HepG2 (cell line): ENCODE measurements around the gene CUL4A. TPM values are rescaled to one million over a fixed set of nuclear protein-coding genes. Genes with fewer than 3 reads are reported as not detected.

Experiments used
- ATAC-seq: fragments of 200-7000 bp; cut with Tn5 transposase; 3 replicates; pipeline ENCODE4 v1.9.1; 2020; ENCODE audit warnings: mild to moderate bottlenecking, moderate library complexity
- BruUV-seq: library from RNA; stranded (reverse); fragments of 400-500 nt; replicated peaks from 2 replicates; lab custom pipeline; 2021; lab: Mats Ljungman, UMichigan
- CTCF ChIA-PET: fragments of 300-600 bp; formaldehyde crosslinking; extraction: SDS; loops from one replicate; lab custom pipeline; 2021; ENCODE audit warnings: low total read pairs, inconsistent platforms, low intra/inter-chr PET ratio; lab: Yijun Ruan, JAX
- POLR2A ChIA-PET: fragments of 350-600 bp; sonication (Branson Sonifier 250); formaldehyde crosslinking; loops from one replicate; lab custom pipeline; 2020; ENCODE audit warnings: antibody characterized with exemption, inconsistent platforms; lab: Yijun Ruan, JAX
- DNase-seq: peaks from one replicate; pipeline ENCODE4 v3.0.0-alpha.2; 2015; ENCODE audit warnings: low spot score
- FAIRE-seq: peaks from 3 replicates; lab custom pipeline; 2011; peaks lifted over from hg19 to GRCh38; lab: Jason Lieb, UNC
- H2AFZ ChIP-seq: one replicate; pipeline ENCODE4 v1.6.1; 2011; ENCODE audit warnings: low read length, inconsistent platforms
- H3K27ac ChIP-seq: fragments of 300-600 bp; 3 replicates; pipeline ENCODE4 v1.8.0; 2011; ENCODE audit warnings: mixed run types, mild to moderate bottlenecking, mixed read lengths, low read length, inconsistent platforms; ENCODE audit not compliant: insufficient read depth; ENCODE audit errors: extremely low read length
- H3K27me3 ChIP-seq, 2 experiments: fragments of 200-600 bp in 1 of 2; 2 replicates in 1 of 2; 3 replicates in 1 of 2; pipeline versions ENCODE4 v1.6.0 to v1.8.0; 2011; ENCODE audit warnings: low read length in 2 of 2, mild to moderate bottlenecking in 2 of 2, moderate library complexity in 2 of 2, inconsistent platforms in 1 of 2; ENCODE audit not compliant: insufficient read depth in 2 of 2, control insufficient read depth in 1 of 2
- H3K36me3 ChIP-seq, 2 experiments: fragments of 200-600 bp in 1 of 2; replicated peaks in 1 of 2; 2 replicates in 1 of 2; 3 replicates in 1 of 2; pipeline versions ENCODE4 v1.5.1 to v1.8.0; 2011; ENCODE audit warnings: low read length in 2 of 2, inconsistent platforms in 1 of 2; ENCODE audit not compliant: insufficient read depth in 2 of 2, control insufficient read depth in 1 of 2
- H3K4me1 ChIP-seq: 2 replicates; pipeline ENCODE4 v1.5.1; 2012; ENCODE audit warnings: low read length, inconsistent platforms; ENCODE audit not compliant: insufficient read depth
- H3K4me2 ChIP-seq: 2 replicates; pipeline ENCODE4 v1.6.0; 2011; ENCODE audit warnings: low read depth, low read length, inconsistent platforms
- H3K4me3 ChIP-seq, 3 experiments: fragments of 200-600 bp in 1 of 3; sonication (generic), shearing (Covaris generic) in 1 of 3; replicated peaks in 1 of 3; 2 replicates each; pipeline ENCODE4 v1.5.1; 2011 to 2016; ENCODE audit warnings: low read length in 3 of 3, inconsistent platforms in 2 of 3, low read depth in 2 of 3, mild to moderate bottlenecking in 2 of 3, control low read depth in 1 of 3, mixed read lengths in 1 of 3; ENCODE audit not compliant: insufficient read depth in 1 of 3
- H3K79me2 ChIP-seq: one replicate; pipeline ENCODE4 v1.6.1; 2011; ENCODE audit warnings: low read length, inconsistent platforms; ENCODE audit not compliant: insufficient read depth
- H3K9ac ChIP-seq: 2 replicates; pipeline ENCODE4 v1.6.0; 2011; ENCODE audit warnings: mild to moderate bottlenecking, low read depth, low read length, inconsistent platforms; ENCODE audit not compliant: insufficient read depth
- H3K9me3 ChIP-seq: 2 replicates; pipeline ENCODE4 v1.5.1; 2012; ENCODE audit warnings: mild to moderate bottlenecking, low read length
- H4K20me1 ChIP-seq: 2 replicates; pipeline ENCODE4 v1.6.0; 2011; ENCODE audit warnings: inconsistent platforms, mild to moderate bottlenecking, low read length, moderate library complexity; ENCODE audit not compliant: insufficient read depth
- PAWR ChIP-seq: sonication (generic); formaldehyde crosslinking; IDR thresholded peaks from 2 replicates; pipeline ENCODE4 v1.4.0; 2020; ENCODE audit warnings: missing genetic modification reagents, mild to moderate bottlenecking, borderline replicate concordance
- SOX6 ChIP-seq, 2 experiments: fragments of 450-650 bp in 1 of 2; sonication (generic) in 1 of 2; formaldehyde crosslinking in 1 of 2; IDR thresholded peaks; 2 replicates each; pipeline versions ENCODE4 v1.4.0 to v1.6.1; 2017 to 2020; ENCODE audit warnings: antibody characterized with exemption in 1 of 2, mild to moderate bottlenecking in 1 of 2, missing genetic modification reagents in 1 of 2
- STAG1 ChIP-seq: sonication (generic); formaldehyde crosslinking; IDR thresholded peaks from 2 replicates; pipeline ENCODE4 v1.4.0; 2020; ENCODE audit warnings: missing genetic modification reagents
- TBP ChIP-seq: sonication (generic); formaldehyde crosslinking; IDR thresholded peaks from 2 replicates; pipeline ENCODE4 v1.5.0; 2020; ENCODE audit warnings: missing genetic modification reagents
- ZMAT3 ChIP-seq: sonication (generic); formaldehyde crosslinking; conservative IDR thresholded peaks from 2 replicates; pipeline ENCODE4 v1.7.0; 2021; ENCODE audit warnings: missing genetic modification reagents
- ZNF253 ChIP-seq: sonication (generic); formaldehyde crosslinking; IDR thresholded peaks from 2 replicates; pipeline ENCODE4 v1.8.0; 2022; ENCODE audit warnings: mild to moderate bottlenecking, missing genetic modification reagents, borderline replicate concordance
- ZNF260 ChIP-seq: sonication (generic); formaldehyde crosslinking; IDR thresholded peaks from 2 replicates; pipeline ENCODE4 v1.4.0; 2020; ENCODE audit warnings: missing genetic modification reagents, low read depth, mild to moderate bottlenecking, borderline replicate concordance
- ZNF34 ChIP-seq: sonication (generic); formaldehyde crosslinking; IDR thresholded peaks from 2 replicates; pipeline ENCODE4 v1.4.0; 2020; ENCODE audit warnings: mild to moderate bottlenecking, missing genetic modification reagents, borderline replicate concordance
- ZNF552 ChIP-seq: sonication (generic); formaldehyde crosslinking; IDR thresholded peaks from 2 replicates; pipeline ENCODE4 v1.9.0; 2022; ENCODE audit warnings: missing genetic modification reagents, mild to moderate bottlenecking, borderline replicate concordance
- ZNF878 ChIP-seq: sonication (generic); formaldehyde crosslinking; IDR thresholded peaks from 2 replicates; pipeline ENCODE4 v1.8.1; 2023; ENCODE audit warnings: mild to moderate bottlenecking, missing genetic modification reagents, moderate library complexity
- ZZZ3 ChIP-seq: sonication (generic); formaldehyde crosslinking; IDR thresholded peaks from 2 replicates; pipeline ENCODE4 v1.4.0; 2020; ENCODE audit warnings: missing genetic modification reagents, mild to moderate bottlenecking, borderline replicate concordance
- WGBS: methylation state at CpG from one replicate; pipeline ENCODE4 v1.1.6; 2017; ENCODE audit warnings: low lambda C conversion rate; 5-methylcytosine and 5-hydroxymethylcytosine counted together
- in situ Hi-C: cut with HindIII; loops from 2 replicates; pipeline ENCODE4 v1.10.0; 2017; ENCODE audit warnings: low pct_unique_long_range_greater_than_20kb; ENCODE audit not compliant: extremely low pct_ligation_motif_present
- intact Hi-C: fragments of 100-400 bp; cut with micrococcal nuclease; formaldehyde crosslinking; loops from one replicate; pipeline ENCODE4 v1.10.0; 2022; ENCODE audit not compliant: unreplicated experiment
- polyA plus RNA-seq, 8 experiments: library from polyadenylated mRNA; depleted of rRNA in 3 of 8; stranded (reverse) in 7 of 8; unstranded in 1 of 8; fragments of >200 nt; fragmentation: Illumina TruSeq in 4 of 8; extraction: Trizol in 4 of 8; gene quantifications; 2 replicates each; pipeline versions ENCODE4 v1.2.1 to v1.2.3, GENCODE V29; 2011 to 2016; ENCODE audit warnings: low read depth in 4 of 8, missing spikeins in 1 of 8, mixed read lengths in 1 of 8; ENCODE audit not compliant: insufficient read depth in 1 of 8
- total RNA-seq, 5 experiments: library from RNA; depleted of rRNA; stranded (reverse); fragments of >200 nt; fragmentation: Illumina TruSeq; extraction: Trizol; gene quantifications; 2 replicates each; pipeline ENCODE4 v1.2.3, GENCODE V29; 2016; ENCODE audit warnings: low read depth in 1 of 5
- TF ChIP-seq, protein P1 (sequence below), 2 experiments: sonication (generic) in 1 of 2; formaldehyde crosslinking in 1 of 2; IDR thresholded peaks; 2 replicates each; pipeline versions ENCODE4 v1.5.1 to v1.6.1; 2011 to 2020; ENCODE audit warnings: borderline replicate concordance in 1 of 2, low read depth in 1 of 2, low read length in 1 of 2, mild to moderate bottlenecking in 1 of 2, missing genetic modification reagents in 1 of 2, moderate library complexity in 1 of 2
- TF ChIP-seq, protein P2 (sequence below): sonication (generic); formaldehyde crosslinking; IDR thresholded peaks from 2 replicates; pipeline ENCODE4 v1.4.0; 2020; ENCODE audit warnings: mild to moderate bottlenecking, missing genetic modification reagents
- TF ChIP-seq, protein P3 (sequence below): sonication (generic); formaldehyde crosslinking; conservative IDR thresholded peaks from 2 replicates; pipeline ENCODE4 v1.4.0; 2020; ENCODE audit warnings: mild to moderate bottlenecking, missing genetic modification reagents, moderate library complexity
- TF ChIP-seq, protein P4 (sequence below): sonication (generic); formaldehyde crosslinking; IDR thresholded peaks from 2 replicates; pipeline ENCODE4 v1.5.0; 2020; ENCODE audit warnings: missing genetic modification reagents, mild to moderate bottlenecking, borderline replicate concordance

CUL4A gene
- total and polyA plus RNA-seq, 2 of the 13 experiments (the other 11 are each of a cell fraction or from before 2014, with no cell fraction given), result 51.2 to 75.3 TPM

DNA sequence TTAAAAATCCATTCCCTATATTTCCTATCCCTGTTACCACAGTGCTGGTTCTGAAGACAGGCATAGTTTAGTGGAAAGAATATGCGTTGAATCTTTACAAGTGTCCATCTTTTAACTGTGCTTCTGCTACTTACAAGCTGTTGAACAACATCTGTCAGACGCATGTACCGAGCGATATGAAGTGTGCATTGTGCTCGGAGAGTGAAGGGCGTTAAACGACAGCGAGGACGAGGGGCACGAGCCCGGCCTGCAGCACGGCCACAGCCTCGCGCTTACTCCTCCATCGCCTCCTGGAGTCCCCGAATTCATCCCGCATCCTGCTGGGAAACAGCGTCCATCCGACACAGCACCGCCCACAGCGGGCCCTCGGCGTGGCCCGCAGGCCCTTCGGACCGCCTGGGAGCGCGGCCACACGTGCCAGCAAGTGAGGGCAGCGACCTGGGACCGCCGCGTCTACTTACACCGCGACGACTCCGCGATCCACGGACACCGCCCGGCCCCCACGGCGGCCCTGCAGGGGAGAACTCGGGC, 1.5 kb upstream of the CUL4A start:
- Histone ChIP-seq H3K4me3 (peak overlapping the region; percentile 76 to 96 (median 85)), H3K9me3 (no peaks in the 10 kb centered on the region), H3K27me3 (no peaks in the 10 kb centered on the region), H2AFZ (no peak overlapping the region), H3K4me1 (peaks cover 71% of the 10 kb centered on the region), H3K4me2 (peak overlapping the region; percentile 82), H3K36me3 (peaks cover 0 to 32% of the 10 kb centered on the region in 2 experiments; a peak in 3 of 5 replicates), H3K79me2 (peaks cover 87% of the 10 kb centered on the region), H4K20me1 (peaks cover 26% of the 10 kb centered on the region), H3K9ac (peak overlapping the region; percentile 96), H3K27ac (peak overlapping the region; percentile 92)
- 0% methylated on average over 9 of the region's 44 CpGs for WGBS
- BruUV-seq, result no TSS peak
- DNase-seq (peak; percentile 26), FAIRE-seq (no peak), ATAC-seq (peak; percentile 67)
- POLR2A ChIA-PET, result interaction anchor here (1.0 to 2.9 kb wide), 7 partner anchors 11 to 84 kb away, joined by 3 to 25 read pairs (median 13); partner anchors contain the start of gene F10
- intact Hi-C loops, result loop anchor here (2.0 to 5.0 kb wide), 2 partner anchors 51 to 85 kb away; partner anchors contain the start of genes F10 and PROZ
- in situ Hi-C loops, result no loop called here
- CTCF ChIA-PET, result no interaction called here
- TF ChIP-seq, protein P1, sequence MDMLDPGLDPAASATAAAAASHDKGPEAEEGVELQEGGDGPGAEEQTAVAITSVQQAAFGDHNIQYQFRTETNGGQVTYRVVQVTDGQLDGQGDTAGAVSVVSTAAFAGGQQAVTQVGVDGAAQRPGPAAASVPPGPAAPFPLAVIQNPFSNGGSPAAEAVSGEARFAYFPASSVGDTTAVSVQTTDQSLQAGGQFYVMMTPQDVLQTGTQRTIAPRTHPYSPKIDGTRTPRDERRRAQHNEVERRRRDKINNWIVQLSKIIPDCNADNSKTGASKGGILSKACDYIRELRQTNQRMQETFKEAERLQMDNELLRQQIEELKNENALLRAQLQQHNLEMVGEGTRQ (IDR thresholded peaks at IDR 0.05; ENCODE audit: low read depth, low read length), result no peak
- TF ChIP-seq, protein P1 (CRISPR knock-in tag; IDR thresholded peaks at IDR 0.05; ENCODE audit: borderline replicate concordance), result no peak
- TF ChIP-seq TBP (no peak), ZZZ3 (CRISPR knock-in tag) (peak; percentile 49; the same call in 1 of the 2 replicates), ZNF552 (CRISPR knock-in tag) (no peak), ZNF253 (CRISPR knock-in tag) (no peak), SOX6 (IDR thresholded peaks at IDR 0.05) (no peak), SOX6 (CRISPR knock-in tag; IDR thresholded peaks at IDR 0.05) (no peak), ZNF260 (0 out of 2 replicates have a peak, but pooled peaks have one; percentile 18), ZNF878 (CRISPR knock-in tag) (no peak), PAWR (CRISPR knock-in tag) (peak; percentile 59; the same call in 1 of the 2 replicates), ZMAT3 (no peak), STAG1 (CRISPR knock-in tag) (0 out of 2 replicates have a peak, but pooled peaks have one; percentile 2), ZNF34 (peak; percentile 83; the same call in 1 of the 2 replicates)
- TF ChIP-seq, protein P2, sequence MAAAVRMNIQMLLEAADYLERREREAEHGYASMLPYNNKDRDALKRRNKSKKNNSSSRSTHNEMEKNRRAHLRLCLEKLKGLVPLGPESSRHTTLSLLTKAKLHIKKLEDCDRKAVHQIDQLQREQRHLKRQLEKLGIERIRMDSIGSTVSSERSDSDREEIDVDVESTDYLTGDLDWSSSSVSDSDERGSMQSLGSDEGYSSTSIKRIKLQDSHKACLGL (CRISPR knock-in tag), result no peak
- TF ChIP-seq, protein P3, sequence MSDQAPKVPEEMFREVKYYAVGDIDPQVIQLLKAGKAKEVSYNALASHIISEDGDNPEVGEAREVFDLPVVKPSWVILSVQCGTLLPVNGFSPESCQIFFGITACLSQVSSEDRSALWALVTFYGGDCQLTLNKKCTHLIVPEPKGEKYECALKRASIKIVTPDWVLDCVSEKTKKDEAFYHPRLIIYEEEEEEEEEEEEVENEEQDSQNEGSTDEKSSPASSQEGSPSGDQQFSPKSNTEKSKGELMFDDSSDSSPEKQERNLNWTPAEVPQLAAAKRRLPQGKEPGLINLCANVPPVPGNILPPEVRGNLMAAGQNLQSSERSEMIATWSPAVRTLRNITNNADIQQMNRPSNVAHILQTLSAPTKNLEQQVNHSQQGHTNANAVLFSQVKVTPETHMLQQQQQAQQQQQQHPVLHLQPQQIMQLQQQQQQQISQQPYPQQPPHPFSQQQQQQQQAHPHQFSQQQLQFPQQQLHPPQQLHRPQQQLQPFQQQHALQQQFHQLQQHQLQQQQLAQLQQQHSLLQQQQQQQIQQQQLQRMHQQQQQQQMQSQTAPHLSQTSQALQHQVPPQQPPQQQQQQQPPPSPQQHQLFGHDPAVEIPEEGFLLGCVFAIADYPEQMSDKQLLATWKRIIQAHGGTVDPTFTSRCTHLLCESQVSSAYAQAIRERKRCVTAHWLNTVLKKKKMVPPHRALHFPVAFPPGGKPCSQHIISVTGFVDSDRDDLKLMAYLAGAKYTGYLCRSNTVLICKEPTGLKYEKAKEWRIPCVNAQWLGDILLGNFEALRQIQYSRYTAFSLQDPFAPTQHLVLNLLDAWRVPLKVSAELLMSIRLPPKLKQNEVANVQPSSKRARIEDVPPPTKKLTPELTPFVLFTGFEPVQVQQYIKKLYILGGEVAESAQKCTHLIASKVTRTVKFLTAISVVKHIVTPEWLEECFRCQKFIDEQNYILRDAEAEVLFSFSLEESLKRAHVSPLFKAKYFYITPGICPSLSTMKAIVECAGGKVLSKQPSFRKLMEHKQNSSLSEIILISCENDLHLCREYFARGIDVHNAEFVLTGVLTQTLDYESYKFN (CRISPR knock-in tag), result 0 out of 2 replicates have a peak, but pooled peaks have one; percentile 4
- TF ChIP-seq, protein P4, sequence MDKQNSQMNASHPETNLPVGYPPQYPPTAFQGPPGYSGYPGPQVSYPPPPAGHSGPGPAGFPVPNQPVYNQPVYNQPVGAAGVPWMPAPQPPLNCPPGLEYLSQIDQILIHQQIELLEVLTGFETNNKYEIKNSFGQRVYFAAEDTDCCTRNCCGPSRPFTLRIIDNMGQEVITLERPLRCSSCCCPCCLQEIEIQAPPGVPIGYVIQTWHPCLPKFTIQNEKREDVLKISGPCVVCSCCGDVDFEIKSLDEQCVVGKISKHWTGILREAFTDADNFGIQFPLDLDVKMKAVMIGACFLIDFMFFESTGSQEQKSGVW (CRISPR knock-in tag), result 0 out of 2 replicates have a peak, but pooled peaks have one; percentile 75
